ENCODE results near the gene CIITA. TPM values are rescaled to one million over a fixed set of nuclear protein-coding genes. Genes with fewer than 3 reads are reported as not detected.

Gene CIITA
- total and polyA plus RNA-seq, 9 of the 15 experiments (the other 6 are each of a cell fraction or from before 2014, with no cell fraction given) = 0.01 to 0.20 (median 0.11) TPM; not detected in 4

- FAIRE-seq = no peak
- WGBS (ENCODE audit: insufficient coverage, low coverage, missing lambda C conversion rate) = 0% methylated on average over 8 of the region's 8 CpGs
- no peak overlapping the region for H3K4me3 ChIP-seq
- no peak overlapping the region for H3K27ac ChIP-seq (ENCODE audit: extremely low read depth, low read depth, low read length)
- ChIA-PET CTCF (ENCODE audit: low intra/inter-chr PET ratio) (no interaction called here), POLR2A (interaction anchor here (0.6 to 0.7 kb wide), 3 partner anchors 11 to 1883 kb away, joined by 3 to 4 read pairs (median 3); no protein-coding TSS in a partner anchor)
- H3K79me2 ChIP-seq (ENCODE audit: control insufficient read depth, insufficient read depth, low read length) = no peaks in the 10 kb centered on the region
- peaks cover 50 to 57% of the 10 kb centered on the region in 2 experiments for H3K27me3 ChIP-seq (ENCODE audit: control insufficient read depth in 2 of 2, insufficient read depth in 2 of 2, low read length in 2 of 2)
- in situ Hi-C loops (cut with MboI) = no loop called here
- no peaks in the 10 kb centered on the region for H3K36me3 ChIP-seq (ENCODE audit: control insufficient read depth, insufficient read depth, low read length)
- BruUV-seq (replicated peaks) = no TSS peak
- no peak overlapping the region for H2AFZ ChIP-seq (ENCODE audit: low read depth, low read length)
- H3K4me2 ChIP-seq (ENCODE audit: insufficient read depth, low read length) = no peak overlapping the region
- H3K9me3 ChIP-seq (replicated peaks; ENCODE audit: control insufficient read depth, insufficient read depth, low read depth, low read length) = no peaks in the 10 kb centered on the region
- TF ChIP-seq GATAD2A (IDR thresholded peaks at IDR 0.05) (no peak), FOXJ3 (CRISPR knock-in tag; IDR thresholded peaks at IDR 0.05) (no peak), CEBPG (CRISPR knock-in tag; IDR thresholded peaks at IDR 0.05) (no peak), CEBPG (tag; conservative IDR thresholded peaks at IDR 0.05 in 1 of 2, IDR thresholded peaks at IDR 0.05 in 1 of 2) (no peak), SREBF2 (CRISPR knock-in tag; IDR thresholded peaks at IDR 0.05) (no peak), CBX1 (IDR thresholded peaks at IDR 0.05; ENCODE audit: low read depth) (no peak), RFX7 (CRISPR knock-in tag; IDR thresholded peaks at IDR 0.05) (no peak), HMG20A (CRISPR knock-in tag; conservative IDR thresholded peaks at IDR 0.05) (no peak), NUFIP1 (IDR thresholded peaks at IDR 0.05; ENCODE audit: partially characterized antibody) (no peak), MIER1 (IDR thresholded peaks at IDR 0.05; ENCODE audit: low read depth) (no peak)
- TF ChIP-seq, protein P1, sequence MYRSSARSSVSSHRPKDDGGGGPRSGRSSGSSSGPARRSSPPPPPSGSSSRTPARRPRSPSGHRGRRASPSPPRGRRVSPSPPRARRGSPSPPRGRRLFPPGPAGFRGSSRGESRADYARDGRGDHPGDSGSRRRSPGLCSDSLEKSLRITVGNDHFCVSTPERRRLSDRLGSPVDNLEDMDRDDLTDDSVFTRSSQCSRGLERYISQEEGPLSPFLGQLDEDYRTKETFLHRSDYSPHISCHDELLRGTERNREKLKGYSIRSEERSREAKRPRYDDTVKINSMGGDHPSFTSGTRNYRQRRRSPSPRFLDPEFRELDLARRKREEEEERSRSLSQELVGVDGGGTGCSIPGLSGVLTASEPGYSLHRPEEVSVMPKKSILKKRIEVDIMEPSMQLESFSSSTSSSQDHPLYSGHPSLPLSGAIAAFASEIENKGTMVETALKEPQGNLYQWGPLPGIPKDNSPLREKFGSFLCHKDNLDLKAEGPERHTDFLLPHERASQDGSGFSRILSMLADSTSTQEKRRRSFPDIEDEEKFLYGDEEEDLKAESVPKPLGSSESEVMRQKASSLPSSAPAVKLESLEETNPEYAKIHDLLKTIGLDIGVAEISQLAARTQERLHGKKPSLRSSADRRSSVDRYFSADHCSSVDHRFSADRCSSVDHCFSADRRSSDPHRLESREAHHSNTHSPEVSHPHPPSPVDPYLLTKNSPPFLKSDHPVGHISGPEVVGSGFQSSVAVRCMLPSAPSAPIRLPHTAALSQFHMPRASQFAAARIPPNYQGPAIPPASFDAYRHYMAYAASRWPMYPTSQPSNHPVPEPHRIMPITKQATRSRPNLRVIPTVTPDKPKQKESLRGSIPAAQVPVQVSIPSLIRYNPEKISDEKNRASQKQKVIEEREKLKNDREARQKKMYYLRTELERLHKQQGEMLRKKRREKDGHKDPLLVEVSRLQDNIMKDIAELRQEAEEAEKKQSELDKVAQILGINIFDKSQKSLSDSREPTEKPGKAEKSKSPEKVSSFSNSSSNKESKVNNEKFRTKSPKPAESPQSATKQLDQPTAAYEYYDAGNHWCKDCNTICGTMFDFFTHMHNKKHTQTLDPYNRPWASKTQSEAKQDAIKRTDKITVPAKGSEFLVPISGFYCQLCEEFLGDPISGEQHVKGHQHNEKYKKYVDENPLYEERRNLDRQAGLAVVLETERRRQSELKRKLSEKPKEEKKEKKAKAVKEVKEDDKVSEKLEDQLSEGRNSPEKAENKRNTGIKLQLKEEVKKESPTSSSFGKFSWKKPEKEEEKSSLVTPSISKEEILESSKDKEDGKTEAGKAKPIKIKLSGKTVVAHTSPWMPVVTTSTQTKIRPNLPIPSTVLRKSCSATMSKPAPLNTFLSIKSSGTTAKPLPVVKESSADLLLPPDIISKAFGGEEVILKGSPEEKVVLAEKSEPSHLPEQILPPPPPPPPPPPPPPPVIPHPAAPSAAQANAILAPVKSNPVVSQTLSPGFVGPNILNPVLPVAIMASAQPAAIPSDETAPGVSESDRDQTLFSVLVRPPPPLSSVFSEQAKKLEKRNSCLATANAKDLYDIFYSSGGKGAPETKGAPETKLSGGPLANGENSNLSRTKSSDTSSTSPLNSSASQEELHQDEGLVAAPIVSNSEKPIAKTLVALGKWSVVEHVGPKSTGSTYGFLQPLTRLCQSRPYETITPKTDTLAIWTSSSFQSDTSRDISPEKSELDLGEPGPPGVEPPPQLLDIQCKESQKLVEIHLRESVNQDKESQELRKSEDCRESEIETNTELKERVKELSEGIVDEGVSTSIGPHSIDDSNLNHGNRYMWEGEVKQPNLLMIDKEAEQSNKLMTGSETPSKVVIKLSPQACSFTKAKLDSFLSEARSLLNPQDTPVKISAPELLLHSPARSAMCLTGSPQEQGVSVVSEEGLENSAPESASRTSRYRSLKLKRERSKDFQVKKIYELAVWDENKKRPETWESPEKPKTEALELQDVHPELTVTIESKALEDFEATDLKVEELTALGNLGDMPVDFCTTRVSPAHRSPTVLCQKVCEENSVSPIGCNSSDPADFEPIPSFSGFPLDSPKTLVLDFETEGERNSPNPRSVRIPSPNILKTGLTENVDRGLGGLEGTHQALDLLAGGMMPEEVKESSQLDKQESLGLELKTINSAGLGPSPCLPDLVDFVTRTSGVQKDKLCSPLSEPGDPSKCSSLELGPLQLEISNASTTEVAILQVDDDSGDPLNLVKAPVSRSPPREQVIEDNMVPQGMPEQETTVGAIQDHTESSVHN (IDR thresholded peaks at IDR 0.05; ENCODE audit: borderline replicate concordance in 1 of 2, low read depth in 1 of 2) = no peak
- intact Hi-C loops (cut with micrococcal nuclease) = no loop called here
- no peaks in the 10 kb centered on the region for H3K9me1 ChIP-seq (ENCODE audit: control insufficient read depth, insufficient read depth, low read length)
- H3K9ac ChIP-seq (ENCODE audit: insufficient read depth in 1 of 2, low read depth in 2 of 2, low read length in 2 of 2) = no peak overlapping the region
- no peak for DNase-seq (ENCODE audit: extremely low read depth in 1 of 4, low spot score in 3 of 4)
- no peak for ATAC-seq
- H4K20me1 ChIP-seq (replicated peaks; ENCODE audit: control insufficient read depth, insufficient read depth, low read length) = no peaks in the 10 kb centered on the region; the same call in 1 of the 2 replicates
- peaks cover 0 to 8% of the 10 kb centered on the region in 2 experiments; a peak in 1 of 5 replicates for H3K4me1 ChIP-seq (replicated peaks in 1 of 2; ENCODE audit: control insufficient read depth in 2 of 2, insufficient read depth in 2 of 2, low read length in 2 of 2)
Measured at GRCh38 chr16:10877472-10877946, 507 bp downstream of the CIITA start.
